CD14-positive monocyte (primary cell): ENCODE results near the gene ACP3. TPM values are rescaled to one million over a fixed set of nuclear protein-coding genes. Genes with fewer than 3 reads are reported as not detected.

ENCODE experiments used
- DNase-seq, 3 donors: peaks; one replicate each; pipeline ENCODE4 v3.0.0-alpha.2; 2011 to 2022
- H2AFZ ChIP-seq: 2 replicates; pipeline ENCODE4 v1.6.0; 2012; ENCODE audit warnings: mild to moderate bottlenecking, low read depth, low read length, inconsistent platforms; ENCODE audit not compliant: insufficient read depth, poor library complexity, severe bottlenecking
- H3K27ac ChIP-seq, 2 donors: 1 replicate in 1 of 2; 2 replicates in 1 of 2; pipeline ENCODE4 v1.5.1; 2012 to 2013; ENCODE audit warnings: low read length in 2 of 2, control low read depth in 1 of 2, inconsistent platforms in 1 of 2, low read depth in 1 of 2, mild to moderate bottlenecking in 1 of 2
- H3K27me3 ChIP-seq, 2 donors: one replicate each; pipeline versions ENCODE4 v1.6.0 to v1.6.1; 2011 to 2013; ENCODE audit warnings: low read length in 2 of 2; ENCODE audit not compliant: control insufficient read depth in 2 of 2, insufficient read depth in 2 of 2
- H3K36me3 ChIP-seq, 2 donors: replicated peaks in 1 of 2; 1 replicate in 1 of 2; 2 replicates in 1 of 2; pipeline versions ENCODE4 v1.5.1 to v1.6.1; 2012 to 2013; ENCODE audit warnings: low read length in 2 of 2, control low read depth in 1 of 2, inconsistent platforms in 1 of 2, mild to moderate bottlenecking in 1 of 2; ENCODE audit not compliant: insufficient read depth in 2 of 2, control insufficient read depth in 1 of 2
- H3K4me1 ChIP-seq, 2 donors: 1 replicate in 1 of 2; 2 replicates in 1 of 2; pipeline versions ENCODE4 v1.5.1 to v1.6.1; 2012 to 2013; ENCODE audit warnings: low read length in 2 of 2, control low read depth in 1 of 2, inconsistent platforms in 1 of 2, mild to moderate bottlenecking in 1 of 2, moderate library complexity in 1 of 2; ENCODE audit not compliant: insufficient read depth in 2 of 2, control insufficient read depth in 1 of 2
- H3K4me2 ChIP-seq: replicated peaks from 2 replicates; pipeline ENCODE3; 2012; ENCODE audit warnings: low read length, moderate library complexity, mild to moderate bottlenecking; ENCODE audit not compliant: poor library complexity, severe bottlenecking; ENCODE audit errors: extremely low read depth
- H3K4me3 ChIP-seq, 3 experiments: fragments of 200-600 bp in 1 of 3; sonication (generic) in 1 of 3; replicated peaks in 1 of 3; 1 replicate in 2 of 3; 2 replicates in 1 of 3; pipeline ENCODE4 v1.5.1; 2011 to 2013; ENCODE audit warnings: low read length in 3 of 3, mild to moderate bottlenecking in 3 of 3, control low read depth in 2 of 3, low read depth in 2 of 3, inconsistent platforms in 1 of 3, moderate library complexity in 1 of 3
- H3K79me2 ChIP-seq: 2 replicates; pipeline ENCODE4 v1.6.0; 2012; ENCODE audit warnings: mild to moderate bottlenecking, control low read depth, inconsistent platforms, low read length, moderate library complexity; ENCODE audit not compliant: insufficient read depth
- H3K9ac ChIP-seq: 2 replicates; pipeline ENCODE4 v1.6.0; 2017; ENCODE audit warnings: low read length, mild to moderate bottlenecking; ENCODE audit not compliant: insufficient read depth, poor library complexity, severe bottlenecking
- H3K9me3 ChIP-seq, 2 donors: replicated peaks in 1 of 2; 1 replicate in 1 of 2; 2 replicates in 1 of 2; pipeline versions ENCODE4 v1.5.1 to v1.6.1; 2012 to 2013; ENCODE audit warnings: low read length in 2 of 2, control low read depth in 1 of 2; ENCODE audit not compliant: control insufficient read depth in 1 of 2, insufficient read depth in 1 of 2
- H4K20me1 ChIP-seq: 2 replicates; pipeline ENCODE4 v1.6.0; 2012; ENCODE audit warnings: mild to moderate bottlenecking, low read length, control low read depth, moderate library complexity; ENCODE audit not compliant: insufficient read depth
- H3K27ac Mint-ChIP-seq, 7 donors: one replicate each; pipeline ENCODE4 v1.8.0; 2020; ENCODE audit warnings: mild to moderate bottlenecking in 7 of 7, mixed read lengths in 7 of 7, moderate library complexity in 6 of 7, inconsistent platforms in 2 of 7
- H3K27me3 Mint-ChIP-seq, 3 donors: one replicate each; pipeline ENCODE4 v1.8.0; 2021 to 2022; ENCODE audit warnings: low read depth in 3 of 3, mild to moderate bottlenecking in 3 of 3, mixed read lengths in 3 of 3, moderate library complexity in 3 of 3, inconsistent platforms in 1 of 3
- H3K36me3 Mint-ChIP-seq, 2 donors: one replicate each; pipeline ENCODE4 v1.8.0; 2020; ENCODE audit warnings: mixed read lengths in 2 of 2, inconsistent platforms in 1 of 2, mild to moderate bottlenecking in 1 of 2
- H3K4me1 Mint-ChIP-seq: one replicate; pipeline ENCODE4 v1.8.0; 2020; ENCODE audit warnings: mild to moderate bottlenecking, mixed read lengths
- H3K4me3 Mint-ChIP-seq, 2 donors: one replicate each; pipeline ENCODE4 v1.8.0; 2020; ENCODE audit warnings: mild to moderate bottlenecking in 2 of 2, mixed read lengths in 2 of 2, moderate library complexity in 1 of 2
- H3K9me3 Mint-ChIP-seq, 7 donors: one replicate each; pipeline ENCODE4 v1.8.0; 2020 to 2022; ENCODE audit warnings: mixed read lengths in 7 of 7, mild to moderate bottlenecking in 6 of 7, moderate library complexity in 6 of 7, inconsistent platforms in 2 of 7
- CTCF ChIP-seq: fragments of 200-600 bp; IDR thresholded peaks from one replicate; pipeline ENCODE4 v1.8.0; 2022; ENCODE audit warnings: antibody characterized with exemption, mild to moderate bottlenecking
- WGBS: methylation state at CpG from one replicate; pipeline ENCODE4 v1.1.5; 2013; ENCODE audit warnings: missing lambda C conversion rate; ENCODE audit not compliant: insufficient coverage; 5-methylcytosine and 5-hydroxymethylcytosine counted together
- intact Hi-C, 2 donors: fragments of 100-400 bp; cut with micrococcal nuclease; formaldehyde crosslinking; loops; one replicate each; pipeline versions ENCODE4 v1.15.0 to v1.15.1; 2023
- polyA plus RNA-seq, 3 donors: library from polyadenylated mRNA; depleted of rRNA in 1 of 3; unstranded in 2 of 3; stranded (reverse) in 1 of 3; fragments of 300-500 nt in 2 of 3; fragments of >200 nt in 1 of 3; fragmentation: Illumina TruSeq in 2 of 3; gene quantifications; 1 replicate in 2 of 3; 2 replicates in 1 of 3; pipeline ENCODE4 v1.2.3, GENCODE V29; 2012 to 2021

The ACP3 gene
- polyA plus RNA-seq, 3 donors, result 33.9 to 55.6 (median 44.0) TPM

- no CpG with 5 or more reads among the region's 5 CpGs for WGBS
- Mint-ChIP-seq H3K27me3 (peaks cover 0 to 2% (median 0%) of the 10 kb centered on the region in 3 donors), H3K4me3 (no peak overlapping the region), H3K36me3 (peaks cover 66 to 77% of the 10 kb centered on the region in 2 donors), H3K4me1 (peaks cover 17% of the 10 kb centered on the region), H3K9me3 (no peaks in the 10 kb centered on the region), H3K27ac (peak overlapping the region in 1 of 7 donors; percentile 84)
- H3K4me3 ChIP-seq, result no peak overlapping the region
- peaks cover 23% of the 10 kb centered on the region for H4K20me1 ChIP-seq
- H3K4me1 ChIP-seq, result peaks cover 8 to 12% of the 10 kb centered on the region in 2 donors
- H3K79me2 ChIP-seq, result no peaks in the 10 kb centered on the region
- no peak overlapping the region for H2AFZ ChIP-seq
- H3K36me3 ChIP-seq, result peaks cover 73 to 90% of the 10 kb centered on the region in 2 donors
- H3K9ac ChIP-seq, result no peak overlapping the region
- intact Hi-C loops, result loop anchor here (2.0 kb wide), 2 partner anchors 87 to 89 kb away; no protein-coding TSS in a partner anchor
- no peaks in the 10 kb centered on the region for H3K27me3 ChIP-seq
- H3K4me2 ChIP-seq, result peak overlapping the region; percentile 66
- TF ChIP-seq CTCF, result no peak
- peak overlapping the region in 1 of 2 donors; percentile 50 for H3K27ac ChIP-seq
- no peaks in the 10 kb centered on the region for H3K9me3 ChIP-seq
- no peak for DNase-seq
These were observed 25.0 kb downstream of the ACP3 start for GRCh38 chr3:132342183-132342582.

GRCh38 chr3:132342610-132343009 lies 25.4 kb downstream of the ACP3 start:
- peak in 1 of 3 donors; percentile 21 for DNase-seq
- Histone ChIP-seq H3K27ac (peak overlapping the region in 1 of 2 donors; percentile 50), H4K20me1 (peaks cover 23% of the 10 kb centered on the region), H3K9me3 (no peaks in the 10 kb centered on the region), H2AFZ (peak overlapping the region; percentile 2), H3K4me1 (peaks cover 8 to 12% of the 10 kb centered on the region in 2 donors), H3K36me3 (peaks cover 73 to 90% of the 10 kb centered on the region in 2 donors), H3K9ac (no peak overlapping the region), H3K4me3 (peak overlapping the region; percentile 18 to 62 (median 31)), H3K79me2 (no peaks in the 10 kb centered on the region), H3K4me2 (peak overlapping the region; percentile 66), H3K27me3 (no peaks in the 10 kb centered on the region)
- intact Hi-C loops, result loop anchor here (2.0 kb wide), 2 partner anchors 88 to 90 kb away; no protein-coding TSS in a partner anchor
- Mint-ChIP-seq H3K4me1 (peaks cover 17% of the 10 kb centered on the region), H3K36me3 (peaks cover 66 to 77% of the 10 kb centered on the region in 2 donors), H3K4me3 (peak overlapping the region; percentile 20 to 73), H3K27ac (peak overlapping the region in 4 of 7 donors; percentile 30 to 82 (median 40)), H3K27me3 (peaks cover 0 to 2% (median 0%) of the 10 kb centered on the region in 3 donors), H3K9me3 (no peaks in the 10 kb centered on the region)
- WGBS, result no CpG with 5 or more reads among the region's 2 CpGs
- no peak for TF ChIP-seq CTCF
